GM19452 (cell line): Measurements from ENCODE around the gene TNRC6C.

ENCODE experiments used
- ATAC-seq: cut with Tn5 transposase; IDR thresholded peaks from one replicate; pipeline ENCODE4 v1.9.1; 2021; ENCODE audit not compliant: unreplicated experiment

Gene TNRC6C

DNA sequence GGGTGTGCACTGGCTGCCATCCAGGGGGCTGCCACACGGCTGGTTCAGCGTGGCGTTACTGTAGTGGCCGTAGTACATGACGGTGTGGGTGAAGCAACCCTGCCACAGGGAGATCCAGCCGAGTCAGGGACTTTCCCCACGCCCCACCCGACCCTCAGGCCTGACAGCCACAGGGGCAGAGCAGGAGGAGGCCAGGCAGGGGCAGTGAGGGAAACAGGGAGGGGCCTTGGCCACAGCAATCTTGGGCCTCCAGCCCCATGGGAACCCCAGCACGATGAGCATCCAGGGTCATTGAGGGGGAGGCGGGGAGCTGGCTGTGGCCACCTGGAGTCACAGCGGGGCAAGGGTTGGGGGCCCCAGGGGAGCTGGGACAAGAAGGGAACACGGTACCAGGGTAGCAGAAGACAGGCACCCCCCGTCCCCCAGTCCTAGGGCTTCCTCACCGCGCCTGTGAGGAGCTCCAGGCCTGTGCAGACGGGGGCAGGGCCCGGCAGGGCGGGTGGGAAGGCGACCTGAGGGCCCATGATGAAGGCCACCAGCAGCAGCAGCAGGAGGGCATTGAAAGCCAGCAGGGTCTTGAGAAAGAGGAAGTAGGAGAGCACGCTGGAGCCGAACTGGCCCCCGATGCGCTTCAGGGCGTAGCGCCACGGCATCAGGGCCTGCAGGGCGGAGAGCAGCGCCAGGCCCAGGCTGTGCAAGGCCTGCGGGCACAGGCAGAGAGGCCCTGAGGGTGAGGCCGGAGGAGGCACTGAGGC, 165.8 kb downstream of the TNRC6C start:
- no peak for ATAC-seq

DNA sequence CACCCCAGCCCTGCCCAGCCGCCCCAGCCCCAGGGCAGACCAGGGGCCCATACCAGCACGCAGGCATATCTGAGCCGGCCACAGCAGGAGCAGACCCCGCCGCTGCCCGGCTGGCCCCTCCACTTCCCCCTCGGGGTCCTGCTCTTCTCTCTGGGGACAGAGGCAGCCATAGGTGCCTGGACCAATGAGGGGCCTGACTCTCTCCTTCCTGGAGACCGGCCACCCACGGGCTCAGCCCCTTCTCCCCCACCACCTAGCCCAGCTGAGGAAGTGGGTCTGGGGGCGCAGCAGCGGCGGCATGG, 166.3 kb downstream of the TNRC6C start:
- ATAC-seq, result no peak

- ATAC-seq, result no peak
Observed at GRCh38 chr17:78125138-78125913, 166.8 kb downstream of the TNRC6C start.

DNA sequence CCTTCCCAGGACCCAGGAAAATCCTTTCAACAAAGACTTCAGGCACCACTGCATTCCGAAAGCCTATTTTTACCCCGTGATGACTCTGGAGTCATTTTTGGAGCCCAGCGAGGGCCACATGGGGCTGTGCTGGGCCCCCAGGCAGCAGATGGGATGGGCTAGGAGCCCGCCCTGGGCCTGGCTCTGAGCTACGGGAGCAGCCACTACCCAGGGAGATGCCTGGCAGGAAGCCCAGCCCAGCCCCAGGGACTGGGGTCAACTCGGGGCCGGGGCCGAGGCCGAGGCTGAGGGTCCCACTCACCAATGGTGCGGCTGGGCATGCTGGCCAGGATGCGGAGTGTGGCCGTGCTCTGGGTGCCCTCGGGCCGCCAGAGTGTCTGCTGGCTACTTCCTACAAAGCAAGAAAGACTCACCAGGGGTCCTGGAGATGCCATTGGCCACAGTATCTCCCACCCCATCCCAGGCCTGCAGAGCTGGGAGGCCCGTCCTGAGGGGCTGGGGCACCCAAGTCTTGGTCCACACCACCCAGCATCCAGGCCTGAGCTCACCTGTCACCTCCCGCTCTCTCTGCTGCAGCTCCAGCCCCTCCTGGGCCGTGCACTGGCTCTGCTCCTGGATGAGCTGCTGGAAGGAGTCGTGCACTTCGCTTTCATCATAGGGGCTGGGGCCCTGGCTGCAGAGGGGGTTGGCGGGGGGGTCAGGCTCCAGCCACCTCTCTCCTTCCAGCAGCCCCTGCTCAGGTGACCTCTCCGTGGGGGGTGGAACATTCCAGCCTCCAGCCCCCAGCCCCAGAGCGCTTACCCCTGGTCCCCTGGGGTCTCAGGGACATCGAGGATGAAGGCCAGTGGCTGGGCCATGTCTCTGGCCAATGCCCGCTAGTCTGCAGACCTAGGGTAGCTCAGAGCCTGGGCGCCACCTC, 167.7 kb downstream of the TNRC6C start:
- no peak for ATAC-seq

GRCh38 chr17:78126895-78127238, 168.4 kb downstream of the TNRC6C start:
- no peak for ATAC-seq

- no peak for ATAC-seq
Observed at GRCh38 chr17:78127239-78127887, 168.9 kb downstream of the TNRC6C start.

DNA sequence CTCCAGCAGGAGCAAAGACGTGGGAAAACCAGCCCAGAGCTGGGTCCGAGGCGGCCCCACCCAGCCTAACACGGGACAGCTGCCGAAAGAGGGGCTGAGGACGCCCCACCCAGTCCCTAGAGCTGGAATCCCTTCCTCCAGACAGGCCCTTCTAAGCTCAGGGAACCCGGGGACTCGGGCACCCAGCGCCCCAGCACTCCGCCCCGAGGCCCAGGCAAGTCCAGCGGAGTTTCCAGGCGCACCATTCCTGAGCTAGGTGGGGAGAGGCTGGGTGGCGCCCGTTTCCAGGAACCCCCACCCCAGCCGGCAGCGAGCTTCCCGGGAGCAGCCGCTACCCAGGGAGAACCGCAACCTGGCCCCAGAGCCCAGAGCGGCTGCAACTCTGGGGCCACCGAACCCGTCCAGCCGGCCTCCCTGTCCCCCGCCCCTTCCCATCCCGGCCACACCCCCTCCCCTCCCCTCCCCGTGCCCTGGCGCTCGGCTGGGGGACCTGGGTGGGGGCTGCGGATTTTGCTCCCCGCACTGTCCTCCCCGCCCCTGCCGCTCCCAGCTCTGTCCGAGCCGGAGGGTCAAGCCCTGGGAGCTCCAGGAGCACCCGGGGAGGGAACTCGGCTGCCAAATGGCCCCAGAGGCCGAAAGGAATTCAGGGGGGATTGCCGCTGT, 169.5 kb downstream of the TNRC6C start:
- ATAC-seq, result no peak

DNA sequence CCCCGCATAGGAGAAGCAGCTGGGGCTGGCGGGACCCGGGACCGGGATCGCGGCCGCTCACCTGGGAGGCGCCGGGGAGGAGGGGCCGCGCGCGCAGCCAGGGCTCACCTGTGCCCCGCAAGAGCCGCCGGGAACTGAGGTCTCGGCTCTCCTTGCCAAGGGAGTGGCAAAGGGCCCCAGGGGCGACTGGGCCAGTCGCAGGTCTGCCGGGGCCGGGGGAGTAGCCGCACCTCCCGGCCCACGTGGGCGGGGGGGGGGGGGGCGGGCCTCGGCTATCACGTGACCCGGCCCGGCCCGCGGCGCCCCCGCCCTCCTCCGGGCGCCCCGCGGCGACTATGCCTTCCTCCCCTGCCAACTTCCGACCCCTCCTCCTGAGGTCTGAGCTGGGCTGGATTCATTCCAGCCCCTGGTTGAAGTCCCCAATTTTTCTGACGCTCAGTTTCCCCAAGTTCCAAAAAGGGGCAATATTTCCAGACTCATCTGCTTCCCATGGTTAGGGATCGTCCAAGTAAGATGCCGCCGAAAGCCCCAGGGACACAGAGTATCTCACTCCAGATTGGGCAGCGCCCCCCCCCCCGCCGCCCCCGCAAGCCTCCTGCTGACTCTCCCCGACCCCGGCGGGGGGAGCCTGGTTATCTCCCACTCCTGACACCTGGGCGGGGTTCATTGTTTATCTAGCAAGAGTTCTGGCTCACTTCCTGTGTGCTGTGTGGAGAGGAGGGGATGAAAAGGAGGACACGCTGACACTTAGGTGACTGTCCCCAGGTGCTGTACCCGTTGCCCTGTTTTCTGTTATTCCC, 170.2 kb downstream of the TNRC6C start, which contains the start of gene TMC6:
Gene TMC6 (minus strand): TSS at position 205 of the 800 bp plus-strand sequence. CDS start 1,923 bp downstream, outside the sequence.
- ATAC-seq, result peak; percentile 23

DNA sequence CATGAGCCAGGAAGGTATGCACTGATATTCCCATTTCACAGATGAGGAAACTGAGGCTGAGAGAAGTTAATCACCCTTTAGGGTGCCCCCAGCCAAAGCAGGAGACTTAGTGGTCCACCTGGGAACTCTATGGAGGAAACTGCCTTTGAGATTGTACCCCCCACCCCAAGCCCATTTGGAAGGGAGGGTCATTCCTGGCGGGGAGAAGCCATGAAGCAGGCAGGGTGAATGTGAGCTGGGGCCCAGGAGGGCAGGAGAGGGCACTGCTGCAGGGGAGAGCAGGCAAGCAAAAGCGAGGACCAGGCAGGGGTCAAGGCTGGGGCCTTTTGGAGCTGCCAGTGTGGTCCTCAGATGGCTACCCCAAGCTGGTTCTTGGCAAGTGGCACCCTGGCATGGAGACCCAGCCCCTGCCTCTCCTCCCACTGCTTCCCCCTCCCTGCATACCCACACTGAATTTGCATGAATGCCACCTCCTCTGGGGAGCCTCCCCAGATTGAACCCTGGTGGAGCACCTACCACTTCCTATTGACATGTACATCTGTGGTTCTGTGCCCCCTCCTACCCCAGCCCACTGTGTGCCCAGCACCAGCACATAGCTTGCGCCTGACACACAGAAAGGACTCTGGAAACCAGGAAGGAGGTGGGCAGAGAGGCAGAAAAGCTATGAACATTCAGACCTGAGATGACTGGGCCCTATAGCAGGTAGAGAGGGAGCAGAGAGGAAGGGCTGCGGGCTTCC, 171.0 kb downstream of the TNRC6C start:
- ATAC-seq, result no peak

GRCh38 chr17:78130090-78130436, 171.6 kb downstream of the TNRC6C start:
- ATAC-seq, result no peak

DNA sequence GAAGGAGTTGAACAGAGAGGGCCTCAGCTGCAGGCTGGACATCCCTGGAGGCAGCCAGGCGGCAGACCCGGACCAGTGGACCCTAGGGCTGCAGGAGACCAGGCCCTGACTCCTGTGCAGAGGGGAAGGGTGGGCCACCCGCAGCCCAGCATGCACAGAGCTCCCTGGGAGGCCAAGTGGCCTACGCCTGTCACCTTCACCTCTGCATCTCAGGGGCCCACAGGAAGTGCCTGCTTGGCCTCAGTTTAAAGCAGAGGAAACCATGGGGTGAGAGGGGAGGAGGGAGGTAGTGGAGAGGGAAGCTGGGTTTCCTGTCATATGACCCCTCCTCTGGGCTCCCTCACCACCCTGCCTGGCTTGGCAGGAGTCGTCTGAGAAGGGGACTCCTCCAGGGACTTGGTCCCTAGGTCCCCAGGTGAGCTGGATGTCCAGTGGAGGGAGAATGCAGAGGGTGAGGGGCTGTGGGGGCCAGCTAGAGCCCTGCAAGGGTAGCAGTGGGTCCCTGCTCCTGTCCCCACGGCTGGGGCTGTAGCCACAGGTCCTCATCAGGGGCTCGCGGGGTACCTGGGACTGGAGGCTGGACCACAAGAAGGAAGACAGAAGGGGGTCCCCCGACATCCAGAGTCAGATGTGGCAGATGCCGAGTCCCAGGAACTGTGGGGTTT, 172.1 kb downstream of the TNRC6C start, which contains the start of gene TMC8:
Gene TMC8 (plus strand): TSS at position 335 of the 665 bp plus-strand sequence. CDS start 818 bp downstream, outside the sequence.
- ATAC-seq, result no peak

DNA sequence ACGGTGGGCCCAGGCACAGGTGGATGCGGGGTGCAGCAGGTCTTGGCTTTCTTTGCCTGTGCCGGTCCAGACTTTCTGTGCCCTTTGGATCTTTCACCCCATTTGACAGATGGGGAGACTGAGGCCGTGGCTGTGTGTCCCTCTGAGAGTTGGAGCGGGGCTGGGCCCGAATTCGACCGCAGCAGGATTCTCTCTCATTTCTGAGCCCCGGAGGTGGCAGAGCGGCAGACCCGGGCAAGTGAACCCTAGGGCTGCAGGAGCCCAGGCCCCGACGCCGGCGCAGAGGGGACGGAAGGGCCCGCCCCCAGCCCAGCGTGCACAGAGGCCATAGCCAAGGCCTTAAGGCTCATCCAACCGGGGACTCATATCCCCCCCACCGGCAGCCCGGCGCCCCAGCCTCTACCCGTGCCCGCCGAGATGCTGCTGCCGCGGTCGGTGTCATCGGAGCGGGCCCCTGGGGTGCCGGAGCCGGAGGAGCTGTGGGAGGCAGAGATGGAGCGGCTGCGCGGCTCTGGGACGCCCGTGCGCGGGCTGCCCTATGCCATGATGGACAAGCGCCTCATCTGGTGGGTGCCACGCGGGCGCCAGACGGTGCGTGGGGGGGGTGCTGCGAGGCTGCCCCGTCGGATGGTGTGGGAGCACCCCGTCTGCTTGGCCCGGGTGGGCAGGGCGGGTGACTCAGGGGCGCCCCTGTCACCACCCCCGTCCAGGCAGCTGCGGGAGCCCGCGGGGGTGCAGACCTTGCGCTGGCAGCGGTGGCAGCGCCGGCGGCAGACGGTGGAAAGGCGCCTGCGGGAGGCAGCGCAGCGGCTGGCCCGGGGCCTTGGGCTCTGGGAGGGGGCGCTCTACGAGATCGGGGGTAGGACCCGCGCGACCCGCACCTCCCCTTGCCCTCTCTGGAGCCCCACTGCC, 172.9 kb downstream of the TNRC6C start:
- no peak for ATAC-seq

DNA sequence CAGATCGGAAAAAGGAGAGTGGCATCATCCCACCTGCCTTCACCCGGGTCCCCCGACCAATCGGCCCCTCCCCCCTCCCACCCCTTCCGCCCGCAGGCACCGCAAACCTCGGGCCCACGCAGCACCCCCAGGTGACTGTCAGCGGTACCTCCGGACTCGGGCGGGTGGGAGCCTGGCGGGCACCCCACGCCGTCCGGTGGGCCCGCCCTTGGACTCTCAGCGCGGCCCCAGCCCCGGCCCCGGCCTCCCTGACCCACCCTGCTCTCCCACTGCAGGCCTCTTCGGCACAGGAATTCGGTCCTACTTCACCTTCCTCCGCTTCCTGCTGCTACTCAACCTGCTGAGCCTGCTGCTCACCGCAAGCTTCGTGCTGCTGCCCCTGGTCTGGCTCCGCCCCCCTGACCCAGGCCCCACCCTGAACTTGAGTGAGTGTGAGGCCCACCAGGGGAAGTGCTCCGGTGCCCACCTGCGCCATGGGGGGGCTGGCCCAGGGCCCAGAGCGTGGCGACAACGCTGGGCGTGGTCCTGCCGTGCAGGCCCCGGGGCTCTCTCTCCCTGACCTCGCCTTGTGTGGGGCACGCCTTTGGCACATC, 173.7 kb downstream of the TNRC6C start:
- no peak for ATAC-seq

GRCh38 chr17:78132767-78133178, 174.3 kb downstream of the TNRC6C start:
- ATAC-seq, result no peak

GRCh38 chr17:78133179-78133951, 174.9 kb downstream of the TNRC6C start:
- ATAC-seq, result no peak
